Right renal pelvis (tissue), 4 donors: Measurements from ENCODE around the gene MAPRE3. TPM values are rescaled to one million over a fixed set of nuclear protein-coding genes. Genes with fewer than 3 reads are reported as not detected.
"Not testable (repeated sequence)": the region's sequence is repeated elsewhere in the genome, so short reads cannot be mapped to it uniquely, and the experiment has no call there.

Experiments used
- DNase-seq, 4 donors: peaks; one replicate each; pipeline ENCODE4 v3.0.0-alpha.2; 2013; ENCODE audit warnings: low read depth in 4 of 4, low spot score in 3 of 4, missing footprints in 1 of 4
- polyA plus RNA-seq, 4 donors: library from polyadenylated mRNA; unstranded; fragments of 120-200 nt; gene quantifications; one replicate each; pipeline ENCODE4 v1.2.1, GENCODE V29; 2013; ENCODE audit not compliant: insufficient read length in 4 of 4

MAPRE3 gene
- 10 to 100 TPM; 13.8 to 16.8 (median 14.4) TPM for polyA plus RNA-seq

DNA sequence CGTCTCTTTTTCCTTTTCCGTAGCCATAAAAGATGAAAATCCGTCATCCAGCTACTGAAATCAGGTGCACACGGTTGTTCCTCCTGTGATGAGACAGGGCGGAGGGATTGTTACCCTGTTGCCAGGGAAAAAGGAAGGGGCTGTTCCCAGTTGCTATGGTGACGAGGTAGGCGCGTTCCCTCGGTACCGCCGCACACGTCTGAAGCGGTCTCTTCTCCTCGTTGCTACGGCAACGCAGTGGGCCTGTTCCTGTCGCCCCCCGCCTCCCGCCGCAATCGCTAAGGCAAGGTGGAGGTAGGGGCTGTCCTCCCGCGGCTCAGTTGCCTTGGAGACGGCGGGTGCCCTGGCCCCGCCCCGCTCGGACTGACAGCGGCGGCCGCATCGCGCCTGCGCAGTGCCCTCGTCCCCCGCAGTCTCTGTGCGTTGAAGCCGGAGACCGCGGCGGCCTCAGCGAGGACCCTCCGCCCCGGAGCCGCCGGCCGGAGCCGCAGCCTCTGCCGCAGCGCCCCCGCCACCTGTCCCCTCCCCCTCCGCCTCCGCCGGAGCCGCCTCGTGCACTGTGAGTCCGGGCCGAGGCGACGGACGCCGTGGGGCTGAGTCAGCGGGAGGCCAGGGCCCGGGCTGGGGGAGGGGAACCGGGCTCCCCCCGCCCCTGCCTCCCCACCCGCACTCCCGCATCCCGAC, at the start of gene MAPRE3:
MAPRE3 (plus strand) TSS at position 394 of the 684 bp plus-strand sequence. CDS start 51,582 bp downstream, outside the sequence.
- DNase-seq = peak; percentile 56 to 72 (median 66)

- DNase-seq = no peak
Measured at GRCh38 chr2:26921323-26921722, 49.1 kb upstream of the MAPRE3 start.

DNA sequence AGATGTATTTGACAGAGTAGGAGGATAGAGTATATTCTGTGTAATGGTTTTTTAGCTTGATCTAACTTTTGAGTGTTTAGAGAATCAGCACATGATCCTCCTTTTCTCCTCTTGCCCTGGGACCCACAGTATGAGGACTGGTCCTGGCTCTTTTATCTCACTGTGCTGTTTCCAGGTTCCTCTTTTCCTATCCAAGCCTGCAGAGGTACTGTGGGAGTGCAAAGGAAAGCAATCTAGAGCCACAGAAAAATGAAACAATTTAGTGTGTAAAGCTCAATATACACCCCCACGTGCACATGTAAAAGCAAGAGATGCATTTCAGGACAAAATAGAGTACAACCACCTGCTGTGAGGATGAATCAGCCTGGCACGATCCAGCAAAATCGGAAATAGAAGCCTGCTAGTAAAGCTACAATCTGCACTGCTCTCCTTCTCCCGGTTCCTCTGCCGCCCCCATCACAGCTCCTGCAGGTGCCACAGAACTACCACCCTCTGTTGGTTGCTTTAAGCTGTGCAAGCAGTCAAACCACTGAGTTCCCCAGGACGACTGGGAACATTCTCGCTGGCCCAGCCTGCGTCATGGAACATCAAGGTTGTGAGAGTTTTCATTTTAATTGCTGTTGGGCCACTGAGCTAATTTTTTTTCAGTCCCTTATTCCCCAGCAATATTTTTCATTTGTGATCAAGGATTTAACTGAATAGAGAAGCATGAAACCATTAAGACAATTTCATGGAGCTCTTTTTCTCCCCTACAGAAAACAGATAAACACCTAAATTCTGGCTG, 47.8 kb upstream of the MAPRE3 start:
- DNase-seq = no peak

DNA sequence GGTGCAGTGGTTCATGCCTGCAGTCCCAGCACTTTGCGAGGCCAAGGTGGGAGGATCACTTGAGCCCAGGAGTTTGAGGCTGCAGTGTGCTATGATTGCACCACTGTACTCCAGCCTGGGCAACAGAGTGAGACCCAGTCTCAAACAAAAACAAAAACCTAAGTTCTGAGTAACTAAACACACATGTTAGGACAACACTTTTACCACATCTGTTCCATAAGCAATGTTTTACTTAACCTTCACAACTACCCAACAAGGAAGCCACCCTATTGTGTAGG, 47.3 kb upstream of the MAPRE3 start:
- not testable (repeated sequence) for DNase-seq

DNA sequence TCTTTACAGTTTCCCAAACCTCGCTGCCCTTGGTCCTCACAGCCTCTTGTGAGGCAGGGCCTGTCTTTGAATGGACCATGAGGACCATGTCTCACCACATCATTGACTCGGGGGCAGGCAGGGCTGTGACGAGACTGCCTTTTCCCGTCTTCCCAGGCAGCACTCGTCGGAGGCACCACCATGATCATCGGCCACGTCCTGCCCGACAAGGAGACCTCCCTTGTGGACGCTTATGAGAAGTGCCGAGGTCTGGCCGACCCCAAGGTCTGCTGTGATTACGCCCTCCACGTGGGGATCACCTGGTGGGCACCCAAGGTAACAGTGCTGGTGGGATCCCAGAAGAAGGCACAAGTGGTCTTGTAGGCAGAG, 45.7 kb upstream of the MAPRE3 start:
- DNase-seq = no peak

GRCh38 chr2:26925100-26925791, 45.2 kb upstream of the MAPRE3 start:
- DNase-seq = no peak

GRCh38 chr2:26927221-26927620, 43.2 kb upstream of the MAPRE3 start:
- no peak for DNase-seq

DNA sequence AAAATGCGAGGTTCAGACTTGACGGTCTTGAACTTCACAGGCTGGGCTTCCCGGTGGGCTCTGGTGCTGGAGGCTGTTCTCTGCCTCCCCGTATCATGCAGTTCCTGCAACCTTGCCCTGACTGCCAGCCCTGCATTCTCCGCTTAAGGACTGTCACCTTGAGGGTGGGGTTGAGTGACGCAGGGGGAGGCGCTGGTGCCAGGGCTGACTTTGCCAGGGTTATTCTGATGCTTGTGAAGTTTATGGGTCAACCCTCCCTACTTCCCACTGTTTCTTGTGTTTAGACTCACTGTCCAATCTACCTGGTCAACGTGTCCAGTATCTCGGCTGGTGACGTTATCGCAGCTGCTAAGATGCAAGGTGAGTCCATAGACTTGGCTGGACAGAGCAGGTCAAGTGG, 37.5 kb upstream of the MAPRE3 start:
- no peak for DNase-seq

DNA sequence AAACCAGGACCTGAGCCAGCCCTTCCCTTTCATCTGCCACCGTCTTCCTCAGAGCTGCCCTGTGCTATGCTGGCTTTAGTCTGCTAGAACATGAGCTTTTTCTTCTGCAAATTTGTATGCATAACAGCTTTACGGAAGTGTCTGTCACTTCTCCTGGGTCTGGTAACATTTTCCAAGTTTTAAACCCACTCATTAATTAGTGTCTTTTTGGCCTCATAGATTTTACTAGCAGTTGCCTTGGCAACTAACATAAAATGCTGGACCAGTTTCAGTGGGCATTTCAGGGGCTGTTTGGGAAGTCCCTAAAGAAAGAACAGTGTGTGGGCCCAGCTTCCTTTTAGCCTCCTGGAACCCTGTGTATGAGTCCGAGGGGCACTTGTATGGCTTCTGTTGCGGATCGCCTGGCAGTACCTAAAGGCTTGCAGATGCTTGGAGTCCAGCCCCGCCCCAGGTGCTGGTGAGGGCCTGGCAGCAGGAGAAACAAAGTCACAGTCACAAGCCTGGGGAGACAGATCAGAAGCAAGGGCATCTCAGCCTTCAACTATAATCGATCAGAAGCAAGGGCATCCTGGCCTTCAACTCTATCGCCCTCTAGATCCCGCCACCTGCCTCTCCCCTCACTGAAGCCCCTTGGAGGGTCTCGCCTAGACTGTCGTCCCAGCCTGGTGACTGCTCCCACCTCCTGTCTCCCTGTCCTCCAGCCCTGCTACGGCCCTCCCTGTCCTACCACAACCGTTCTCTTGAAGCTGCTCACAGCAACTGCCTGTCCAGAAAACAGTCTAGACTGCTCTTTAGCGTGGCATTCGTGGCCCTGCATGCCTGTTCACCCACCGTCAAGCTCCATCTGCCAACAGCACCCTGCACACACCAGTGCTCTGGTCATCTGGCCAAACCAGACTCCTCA, 36.8 kb upstream of the MAPRE3 start:
- DNase-seq = no peak

DNA sequence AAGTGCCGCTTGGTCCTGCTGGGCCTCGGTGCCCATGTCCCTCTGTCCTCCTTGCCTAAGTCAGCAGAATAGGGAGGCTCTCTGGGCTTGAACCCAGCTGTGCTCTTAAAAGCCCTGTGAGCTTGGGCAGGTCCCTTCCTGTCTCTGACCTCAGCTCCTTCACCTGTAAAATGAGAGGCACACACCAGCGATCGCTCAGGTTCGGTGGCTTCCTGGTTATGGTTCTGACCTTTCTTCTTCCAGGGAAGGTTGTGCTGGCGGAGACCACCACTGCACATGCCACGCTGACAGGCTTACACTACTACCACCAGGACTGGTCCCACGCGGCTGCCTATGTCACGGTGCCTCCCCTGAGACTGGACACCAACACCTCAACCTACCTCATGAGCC, 36.1 kb upstream of the MAPRE3 start:
- DNase-seq = no peak

DNA sequence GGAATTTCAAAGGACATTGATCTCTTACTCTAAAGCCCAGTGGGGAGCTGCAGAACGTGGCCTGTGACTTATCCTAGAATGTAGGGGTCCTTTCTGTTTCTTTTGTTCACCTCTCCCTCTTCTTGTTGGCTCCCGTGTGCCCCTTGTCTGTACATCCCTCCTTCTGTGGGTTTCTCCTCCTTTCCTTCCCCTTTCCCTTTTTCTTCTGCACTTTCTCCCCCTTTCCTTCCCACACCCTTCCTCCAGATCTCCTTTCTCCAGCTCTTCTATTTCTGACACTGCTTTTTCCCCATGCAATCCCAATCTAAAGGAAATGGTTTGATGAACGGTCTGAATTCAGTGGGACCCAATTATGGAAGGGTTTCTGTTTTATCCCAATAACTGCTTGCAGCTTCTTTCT, 35.5 kb upstream of the MAPRE3 start:
- no peak for DNase-seq

- DNase-seq = no peak
Measured at GRCh38 chr2:26936855-26937254, 33.6 kb upstream of the MAPRE3 start.

- DNase-seq = no peak
Measured at GRCh38 chr2:26938399-26939118, 31.9 kb upstream of the MAPRE3 start.

- DNase-seq = no peak
Measured at GRCh38 chr2:26940001-26940400, 30.4 kb upstream of the MAPRE3 start.

DNA sequence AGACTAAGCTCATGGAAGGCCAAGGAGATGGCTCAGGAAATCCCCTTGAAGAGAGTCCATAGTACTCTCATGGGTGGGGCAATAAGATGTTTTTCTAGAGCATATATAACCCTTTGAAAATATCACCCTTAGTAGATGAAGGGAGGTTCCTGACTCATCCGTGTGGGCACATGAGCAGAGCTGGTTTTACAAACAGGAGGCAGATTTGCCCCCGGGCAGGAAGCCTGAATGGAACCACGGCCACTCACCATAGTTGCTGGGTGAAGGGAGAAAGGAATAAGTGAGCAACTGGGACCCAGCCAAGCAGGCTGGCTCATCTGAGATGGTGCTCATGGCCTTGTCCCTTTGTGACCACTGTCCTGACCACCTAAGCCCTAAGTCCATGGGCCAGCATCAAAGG, 29.0 kb upstream of the MAPRE3 start:
- DNase-seq = no peak

- DNase-seq = peak in 2 of 4 donors; percentile 42 to 43
Measured at GRCh38 chr2:26942543-26943295, 27.7 kb upstream of the MAPRE3 start.

DNA sequence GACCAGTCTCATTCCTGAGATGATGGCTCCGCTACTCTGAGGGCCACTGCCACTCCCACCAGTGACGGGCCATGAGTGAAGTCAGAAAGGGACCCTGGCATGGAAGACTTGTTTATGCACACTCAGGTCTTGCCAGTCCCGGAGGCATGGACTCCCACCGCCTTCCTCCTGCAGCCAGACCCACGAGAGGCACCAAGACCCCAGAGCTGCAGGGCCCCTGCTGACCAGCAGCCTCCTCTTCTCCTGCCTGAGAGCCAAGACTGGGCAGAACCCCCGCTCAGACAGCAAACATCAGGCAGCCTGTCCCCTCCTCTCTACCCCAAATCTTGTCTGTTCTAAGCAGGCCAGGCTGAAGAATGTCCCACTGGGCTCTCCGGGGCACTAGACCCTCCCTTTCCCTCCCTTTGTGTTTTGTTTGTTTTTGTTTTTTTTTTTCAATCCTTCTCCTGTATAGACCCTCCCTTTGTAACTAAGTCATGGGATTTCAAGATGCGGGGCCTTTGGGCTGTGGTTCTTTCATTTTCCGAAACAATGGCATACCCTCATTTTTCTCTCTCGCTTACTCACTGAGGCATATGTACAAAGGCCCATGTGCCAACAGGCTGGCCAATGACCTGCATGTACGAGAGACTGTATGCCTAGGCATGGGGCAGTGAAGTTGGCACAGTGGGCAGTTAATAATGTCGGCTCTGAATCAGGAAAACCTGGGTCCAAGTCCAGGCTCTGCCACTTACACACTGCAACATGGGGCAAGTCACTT, 24.3 kb upstream of the MAPRE3 start:
- no peak for DNase-seq
